ENCODE data around the gene SP5. TPM values are rescaled to one million over a fixed set of nuclear protein-coding genes. Genes with fewer than 3 reads are reported as not detected.
"Not testable (repeated sequence)": the region's sequence is repeated elsewhere in the genome, so short reads cannot be mapped to it uniquely, and the experiment has no call there.

Gene SP5
- polyA plus RNA-seq, 12 donors, result 0.48 to 17.4 (median 6.5) TPM; not detected in 2

GRCh38 chr2:170707821-170708795 lies 7.0 kb upstream of the SP5 start:
- DNase-seq, result no peak

GRCh38 chr2:170710609-170710979 lies 4.5 kb upstream of the SP5 start:
- no peak for DNase-seq

- no peak for DNase-seq
Observed at GRCh38 chr2:170711196-170711773, 3.9 kb upstream of the SP5 start.

DNA sequence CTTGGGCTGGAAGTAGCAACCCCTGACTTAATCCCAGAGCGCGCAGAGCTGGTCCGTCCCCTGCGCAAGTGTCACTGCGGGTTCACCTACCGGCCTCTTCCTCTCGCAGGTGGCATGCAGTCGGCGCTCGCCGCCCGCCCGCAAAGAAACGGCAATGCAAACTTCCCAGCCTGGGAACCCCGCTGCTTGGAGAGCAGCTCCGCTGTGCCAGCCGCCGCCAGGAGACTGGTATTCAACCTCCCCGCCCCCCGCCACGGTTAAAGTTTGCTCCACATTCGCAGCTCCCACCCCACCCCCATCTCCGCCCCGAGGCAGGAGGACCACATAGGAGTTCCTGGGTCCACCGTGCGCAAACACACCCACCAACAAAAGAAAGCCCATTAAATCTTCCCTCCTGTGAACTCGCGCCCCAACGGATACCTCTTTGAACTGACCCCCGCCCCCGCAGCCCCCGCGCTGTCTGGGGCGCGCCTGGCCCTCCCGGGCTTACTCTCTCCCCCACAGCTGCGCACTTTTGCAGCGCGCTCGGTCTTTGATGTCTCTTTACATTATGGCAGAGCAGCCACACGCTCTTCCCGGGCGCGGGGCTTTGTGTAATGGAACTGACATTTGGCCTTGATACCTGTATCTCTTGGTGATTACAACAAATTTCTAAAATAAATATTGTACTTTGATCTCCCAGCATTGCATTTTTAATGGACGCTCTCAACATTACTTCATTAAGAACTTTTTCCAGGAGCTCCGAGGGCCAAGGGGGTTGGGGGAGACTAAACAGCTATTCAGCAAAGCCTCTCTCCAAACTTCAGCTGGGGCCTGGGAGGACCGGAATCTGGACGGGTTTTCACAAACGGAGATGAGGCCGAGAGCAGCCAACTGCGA lies 3.1 kb upstream of the SP5 start:
- no peak for DNase-seq

GRCh38 chr2:170712653-170713542 lies 2.2 kb upstream of the SP5 start:
- DNase-seq, result no peak

DNA sequence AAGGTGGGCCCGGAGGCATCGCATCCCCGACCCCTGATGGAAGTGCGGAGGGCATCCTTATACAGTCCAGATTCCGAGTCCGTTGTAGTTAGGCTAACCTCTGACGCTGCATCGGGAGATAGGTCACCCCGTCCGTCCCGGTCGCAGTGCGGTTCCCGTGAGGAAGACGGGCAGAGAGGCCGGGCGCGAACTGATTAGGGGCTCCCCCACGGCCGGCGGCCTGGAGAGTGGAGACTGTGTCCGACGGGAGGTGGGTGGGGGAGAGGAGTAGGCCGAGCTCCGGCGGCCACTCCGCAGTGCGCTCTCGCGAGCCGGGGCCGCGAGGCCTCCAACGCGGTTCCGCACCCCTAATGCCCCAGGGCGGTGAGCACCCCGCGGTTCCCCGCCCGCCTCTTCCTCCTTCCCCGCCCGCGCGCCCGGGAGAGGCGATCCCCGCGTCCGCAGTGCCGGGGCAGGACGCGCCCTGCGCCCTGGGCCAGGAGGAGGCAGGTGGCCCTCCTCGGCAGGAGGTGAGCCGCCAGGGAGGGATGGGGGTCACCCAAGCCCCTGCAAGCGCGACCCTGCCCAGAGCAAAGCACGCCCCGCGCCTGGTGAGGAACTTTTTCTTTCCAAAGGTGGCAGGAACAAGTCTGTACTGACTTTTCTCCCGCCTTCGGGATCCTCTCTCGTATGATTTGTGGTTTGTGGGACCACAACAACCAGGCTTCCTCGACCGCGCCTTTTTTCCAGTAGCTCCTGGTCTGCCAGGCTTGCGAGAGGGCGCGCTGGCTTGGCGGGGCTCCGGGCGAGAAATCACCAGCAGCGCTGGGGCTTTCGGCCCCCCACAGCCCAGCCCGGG lies 1.4 kb upstream of the SP5 start:
- DNase-seq, result no peak

DNA sequence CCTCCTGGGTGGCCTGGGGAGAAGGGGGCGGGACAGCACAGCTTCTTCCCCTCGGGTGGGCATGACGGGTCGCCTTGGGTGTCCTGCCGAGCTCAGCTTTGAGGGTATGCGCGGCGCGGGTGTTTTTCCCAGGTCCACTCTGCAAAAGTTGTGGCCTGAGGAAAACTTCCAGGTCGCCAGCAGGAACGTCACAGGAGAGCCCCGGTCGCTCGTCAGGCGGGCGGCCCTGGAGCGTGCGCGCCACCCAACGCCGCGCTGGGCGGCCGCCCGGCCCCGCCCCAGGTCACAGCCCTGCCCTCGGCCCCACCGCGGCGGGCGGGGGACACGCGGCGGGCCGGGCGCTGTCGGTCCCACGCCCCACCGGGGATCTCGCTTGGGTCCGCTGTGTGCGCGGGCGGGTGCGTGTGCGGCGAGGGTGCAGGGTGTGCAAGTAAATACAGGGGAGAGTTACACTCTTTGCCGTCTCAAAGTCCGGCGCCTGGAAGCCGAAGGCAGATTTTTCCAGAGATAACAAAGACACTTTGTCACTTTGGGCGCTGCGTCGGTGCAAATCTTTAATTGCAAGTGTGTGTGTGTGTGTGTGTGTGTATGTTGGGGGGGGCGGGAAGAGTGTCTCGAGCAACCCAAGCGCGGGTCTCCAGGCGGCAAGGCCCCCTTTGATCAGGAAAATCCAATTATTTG lies 616 bp upstream of the SP5 start:
- no peak for DNase-seq

DNA sequence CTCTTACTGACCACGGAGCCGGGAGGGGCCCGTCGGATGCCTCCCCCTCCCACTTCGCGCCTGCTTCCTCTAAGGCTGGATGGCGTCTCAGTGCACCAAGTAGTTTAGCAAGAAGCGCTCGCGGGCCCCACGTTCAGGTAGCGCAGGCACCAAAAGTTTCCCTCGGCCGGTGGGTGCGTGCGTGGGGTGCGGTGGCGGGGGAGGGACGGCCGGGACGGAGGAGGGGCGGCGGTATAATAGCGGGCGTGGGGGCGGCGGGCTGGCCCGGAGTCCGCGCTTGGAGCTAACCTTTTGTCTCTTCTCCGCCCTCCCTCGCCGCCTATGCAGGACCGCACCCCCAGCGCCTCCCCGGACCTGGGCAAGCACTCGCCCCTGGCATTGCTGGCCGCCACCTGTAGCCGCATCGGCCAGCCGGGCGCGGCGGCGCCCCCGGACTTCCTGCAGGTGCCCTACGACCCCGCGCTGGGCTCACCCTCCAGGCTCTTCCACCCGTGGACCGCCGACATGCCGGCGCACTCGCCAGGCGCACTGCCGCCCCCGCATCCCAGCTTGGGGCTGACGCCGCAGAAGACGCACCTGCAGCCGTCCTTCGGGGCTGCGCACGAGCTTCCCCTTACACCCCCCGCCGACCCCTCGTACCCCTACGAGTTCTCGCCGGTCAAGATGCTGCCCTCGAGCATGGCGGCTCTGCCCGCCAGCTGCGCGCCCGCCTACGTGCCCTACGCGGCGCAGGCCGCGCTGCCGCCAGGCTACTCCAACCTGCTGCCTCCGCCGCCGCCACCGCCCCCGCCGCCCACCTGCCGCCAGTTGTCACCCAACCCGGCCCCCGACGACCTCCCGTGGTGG lies 1.0 kb downstream of the SP5 start:
- no peak for DNase-seq

DNA sequence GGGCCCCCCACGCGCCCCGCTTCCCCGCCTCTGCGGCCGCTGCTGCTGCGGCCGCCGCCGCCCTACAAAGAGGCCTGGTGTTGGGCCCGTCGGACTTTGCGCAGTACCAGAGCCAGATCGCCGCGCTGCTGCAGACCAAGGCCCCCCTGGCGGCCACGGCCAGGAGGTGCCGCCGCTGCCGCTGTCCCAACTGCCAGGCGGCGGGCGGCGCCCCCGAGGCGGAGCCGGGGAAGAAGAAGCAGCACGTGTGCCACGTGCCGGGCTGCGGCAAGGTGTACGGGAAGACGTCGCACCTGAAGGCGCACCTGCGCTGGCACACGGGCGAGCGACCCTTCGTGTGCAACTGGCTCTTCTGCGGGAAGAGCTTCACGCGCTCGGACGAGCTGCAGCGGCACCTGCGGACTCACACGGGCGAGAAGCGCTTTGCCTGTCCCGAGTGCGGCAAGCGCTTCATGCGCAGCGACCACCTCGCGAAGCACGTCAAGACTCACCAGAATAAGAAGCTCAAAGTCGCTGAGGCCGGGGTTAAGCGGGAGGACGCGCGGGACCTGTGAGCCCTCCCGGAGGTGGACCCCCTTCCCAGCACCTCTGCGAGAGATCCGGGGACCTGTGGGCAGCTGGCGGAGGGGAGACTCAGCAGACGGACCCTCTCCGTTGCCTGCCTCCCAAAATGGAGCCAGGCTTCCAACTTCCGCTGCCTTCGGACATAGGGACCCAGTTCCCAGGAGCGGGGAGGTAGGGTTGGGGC lies 1.9 kb downstream of the SP5 start:
- DNase-seq, result no peak

DNA sequence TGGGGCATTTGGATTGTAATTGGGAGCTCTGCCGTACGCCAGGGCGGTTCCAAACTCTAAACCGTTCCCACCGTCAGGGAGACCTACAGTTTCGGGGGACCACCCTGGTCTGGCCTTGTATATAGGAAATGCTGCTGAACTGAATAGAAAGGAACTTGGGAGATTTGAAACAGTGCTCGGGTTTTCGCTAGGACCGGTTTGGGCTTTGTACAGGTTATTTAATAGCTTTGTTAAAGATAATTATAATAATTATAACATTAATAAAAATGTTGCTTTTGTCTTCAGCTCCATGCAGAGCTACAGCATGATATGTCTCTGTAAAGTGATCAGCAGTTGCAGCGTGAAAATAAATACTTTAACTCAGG lies 2.4 kb downstream of the SP5 start:
- no peak for DNase-seq

- no peak for DNase-seq
Observed at GRCh38 chr2:170717991-170718589, 3.0 kb downstream of the SP5 start.

DNA sequence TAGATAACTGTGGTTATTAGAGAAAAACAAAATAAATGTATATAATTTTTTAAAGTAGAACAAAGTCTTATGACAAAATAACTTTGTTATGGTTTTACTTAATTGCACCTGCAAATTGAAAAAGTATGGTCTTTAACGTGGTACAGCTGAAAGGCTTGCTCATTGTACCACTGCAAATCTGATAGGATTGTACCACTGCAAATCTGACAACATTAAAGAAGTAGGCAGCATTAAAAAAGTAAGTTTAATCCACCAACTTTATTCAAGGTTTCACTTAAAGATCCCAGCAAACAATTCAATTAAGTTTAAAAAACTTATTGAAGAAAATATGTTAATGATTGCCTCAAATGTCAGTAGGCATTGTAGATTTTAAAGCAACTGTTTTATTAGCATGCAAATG lies 4.7 kb downstream of the SP5 start:
- no peak for DNase-seq

DNA sequence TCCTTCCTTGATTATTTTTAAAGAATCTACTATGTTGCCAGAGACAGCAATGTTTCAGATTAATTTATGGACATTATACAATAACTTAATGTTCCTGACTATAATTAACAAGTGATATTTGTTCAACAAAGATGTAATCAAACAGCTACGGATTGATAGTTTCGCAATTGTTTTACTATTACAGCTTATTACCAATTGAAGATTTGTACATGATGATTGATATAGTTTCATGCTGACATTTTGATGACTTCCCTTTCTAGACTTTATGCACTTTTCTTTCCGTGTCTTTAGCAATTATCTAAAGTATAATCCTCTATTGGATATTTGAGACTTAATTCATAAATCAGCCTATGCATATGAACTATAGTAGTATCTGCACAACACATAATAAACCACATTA lies 6.5 kb downstream of the SP5 start:
- DNase-seq, result no peak

DNA sequence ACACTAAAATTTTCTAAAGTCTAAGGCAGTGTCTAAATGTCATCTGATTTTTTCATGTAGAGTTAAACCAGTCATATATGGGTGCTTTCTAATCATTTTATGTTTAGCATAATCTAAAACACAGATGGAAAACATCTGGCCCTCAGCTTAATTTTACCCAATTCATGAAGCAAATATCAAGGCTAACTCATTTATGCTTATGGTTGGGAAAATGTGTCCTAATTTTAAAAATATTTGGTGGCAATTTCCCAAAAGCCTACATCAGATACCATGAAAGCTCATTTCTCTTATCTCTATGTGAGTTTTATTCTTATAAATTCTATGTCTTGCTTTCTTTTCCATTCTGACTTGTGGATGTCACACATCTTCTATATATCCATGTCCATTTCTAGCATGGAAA lies 7.2 kb downstream of the SP5 start:
- DNase-seq, result no peak

- no peak for DNase-seq
Observed at GRCh38 chr2:170723446-170723958, 8.4 kb downstream of the SP5 start.

DNA sequence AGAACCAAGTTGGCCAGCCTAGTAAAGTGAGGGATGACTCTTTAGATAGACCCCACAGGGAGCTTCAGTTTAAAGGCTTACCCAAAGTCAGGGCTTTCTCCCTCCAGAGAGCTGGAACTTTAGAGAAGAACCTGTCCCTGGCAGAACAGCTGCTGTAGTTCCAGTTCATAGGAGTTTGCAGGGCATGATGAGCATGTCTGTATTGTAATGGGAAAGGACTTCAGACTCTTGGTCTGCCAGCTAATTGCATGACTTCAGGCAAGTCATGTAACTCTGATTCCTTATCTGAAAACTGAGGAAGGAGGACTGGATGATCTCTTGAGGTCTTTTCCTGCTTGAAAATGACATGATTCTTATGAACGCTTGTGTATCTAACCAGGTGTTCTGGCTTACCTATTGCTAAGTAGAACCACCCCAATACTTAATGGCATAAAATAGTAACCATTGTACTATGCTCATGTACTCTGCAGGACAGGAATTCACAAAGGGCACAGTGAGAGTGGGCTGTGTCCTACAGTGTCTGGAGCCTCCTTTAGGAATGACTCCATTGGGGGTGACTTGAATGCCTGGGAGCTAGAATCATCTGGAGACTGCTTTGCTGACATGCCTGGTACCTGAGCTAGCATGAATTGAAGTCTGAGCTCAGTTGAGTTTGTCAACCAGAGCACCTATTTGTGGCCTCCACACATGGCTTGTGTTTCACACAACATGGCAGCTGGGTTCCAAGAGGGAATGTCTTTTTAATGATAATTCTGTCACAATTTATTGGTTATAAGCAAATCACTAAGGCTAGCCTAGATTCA lies 18.9 kb downstream of the SP5 start:
- no peak for DNase-seq

GRCh38 chr2:170734601-170735000 lies 19.5 kb downstream of the SP5 start:
- DNase-seq, result not testable (repeated sequence)

All from muscle of arm (tissue), 12 donors.